NCI-H226 (cell line): ENCODE data around the gene DENND5A.
"Not testable (repeated sequence)": the region's sequence is repeated elsewhere in the genome, so short reads cannot be mapped to it uniquely, and the experiment has no call there.

Experiments
- DNase-seq: peaks from one replicate; pipeline ENCODE4 v3.0.0-alpha.2; 2015

Gene DENND5A

GRCh38 chr11:9172389-9172788 is 92.8 kb downstream of the DENND5A start:
- DNase-seq, result no peak

DNA sequence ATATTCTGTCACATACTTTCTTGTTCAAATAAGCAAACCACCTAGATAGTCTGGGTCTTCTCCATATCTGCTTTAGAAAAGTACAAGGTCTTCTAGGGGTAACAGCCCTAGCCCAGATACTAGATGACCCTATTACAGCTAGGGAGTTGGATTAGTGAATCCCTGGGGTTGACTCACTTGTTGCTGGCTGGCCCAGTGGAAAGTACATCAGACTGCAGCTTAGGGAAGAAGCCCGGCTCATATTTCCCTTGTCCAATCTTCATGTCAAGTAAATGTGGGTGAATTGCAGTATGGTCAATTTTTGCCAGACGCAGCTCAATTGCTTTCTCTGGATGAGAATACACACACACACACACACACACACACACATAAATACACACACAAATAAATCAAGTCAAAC is 94.7 kb downstream of the DENND5A start:
- peak; percentile 56 for DNase-seq

DNA sequence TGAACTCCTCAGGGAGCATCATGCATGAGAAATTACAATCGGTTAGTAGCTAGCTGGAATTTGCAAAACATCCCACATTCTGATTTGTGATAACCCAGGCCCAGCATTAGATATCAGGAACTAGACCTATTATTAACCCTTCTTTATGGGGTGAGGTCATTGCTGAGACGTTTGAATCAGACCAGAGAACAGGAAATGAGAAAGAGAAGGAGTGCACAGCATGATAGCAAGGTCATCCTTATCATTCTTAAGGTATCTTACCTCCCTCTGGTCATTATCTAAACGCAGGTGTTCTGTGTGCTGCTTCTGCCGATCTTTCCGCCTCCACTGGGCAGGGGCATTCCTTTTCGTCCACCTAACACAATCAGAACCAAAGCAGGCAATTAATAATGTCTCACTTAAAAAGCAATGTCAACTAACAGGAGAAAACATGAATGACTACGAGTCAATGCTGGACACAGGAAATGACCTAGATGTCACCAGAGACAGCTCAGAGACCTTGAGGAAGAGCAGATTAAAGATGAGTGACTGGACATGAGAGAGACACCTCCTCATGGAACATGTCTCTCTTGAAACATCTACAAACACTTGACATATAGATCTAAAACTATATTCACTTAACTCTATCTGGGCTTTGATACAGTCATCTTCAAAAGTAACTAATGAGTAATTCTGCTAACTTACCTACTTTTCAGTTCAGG is 95.4 kb downstream of the DENND5A start:
- peak; percentile 88 for DNase-seq

DNA sequence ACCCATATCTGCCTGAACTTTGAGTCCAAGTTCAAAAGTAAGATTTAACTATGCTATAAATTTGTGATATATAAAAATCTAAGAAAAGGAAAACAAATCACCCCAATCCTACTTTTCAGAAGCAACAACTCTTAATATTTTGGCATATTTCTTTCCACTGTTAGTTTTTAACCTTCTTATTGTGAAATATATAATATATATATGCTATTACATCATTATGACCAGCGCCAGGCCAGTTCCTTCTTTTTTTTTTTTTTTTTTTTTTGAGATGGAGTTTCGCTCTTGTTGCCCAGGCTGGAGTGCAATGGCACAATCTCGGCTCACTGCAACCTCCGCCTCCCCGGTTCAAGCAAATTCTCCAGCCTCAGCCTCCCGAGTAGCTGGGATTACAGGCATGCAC is 103.2 kb downstream of the DENND5A start:
- DNase-seq, result not testable (repeated sequence)

DNA sequence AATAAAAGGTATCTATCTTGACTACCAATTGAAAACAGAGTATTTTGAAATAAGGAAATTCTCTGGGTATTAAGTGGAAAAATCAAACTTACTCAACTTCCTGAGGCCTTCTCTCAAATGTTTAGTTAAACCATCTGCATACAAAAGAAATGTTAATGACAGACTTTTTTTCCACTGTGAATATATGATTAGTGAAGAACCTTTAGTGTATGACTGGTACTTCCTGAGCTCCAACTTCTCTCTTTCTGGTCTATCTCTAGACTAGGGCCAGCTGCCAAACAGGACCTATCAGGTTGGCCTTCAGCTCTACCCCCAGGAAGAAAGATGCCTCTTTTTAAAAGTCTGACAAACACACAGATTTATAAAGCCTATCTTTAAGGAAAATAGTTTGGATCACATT is 105.0 kb downstream of the DENND5A start:
- peak; percentile 47 for DNase-seq

DNA sequence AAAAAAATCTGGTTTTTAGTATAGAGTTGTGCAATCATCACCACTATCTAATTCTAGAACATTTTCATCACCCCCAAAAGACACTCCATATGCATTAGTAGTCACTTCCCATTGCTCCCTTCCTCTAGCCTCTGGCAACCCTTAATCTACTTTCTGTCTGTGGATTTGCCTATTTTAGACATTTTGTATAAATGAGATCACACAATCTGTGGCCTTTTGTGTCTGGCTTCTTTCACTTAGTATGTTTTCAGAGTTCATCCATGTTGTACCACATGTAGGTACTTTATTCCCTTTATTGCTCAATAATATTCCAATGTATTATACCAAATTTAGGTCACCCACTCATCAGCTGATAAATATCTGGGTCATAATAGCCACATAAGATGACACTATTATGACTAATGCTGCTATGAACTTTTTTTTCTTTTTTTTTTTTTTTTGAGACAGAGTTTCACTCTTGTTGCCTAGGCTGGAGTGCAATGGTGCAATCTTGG is 106.2 kb downstream of the DENND5A start:
- DNase-seq, result peak; percentile 34

GRCh38 chr11:9155930-9156329 is 109.2 kb downstream of the DENND5A start:
- DNase-seq, result no peak

GRCh38 chr11:9153651-9154050 is 111.5 kb downstream of the DENND5A start:
- DNase-seq, result no peak

DNA sequence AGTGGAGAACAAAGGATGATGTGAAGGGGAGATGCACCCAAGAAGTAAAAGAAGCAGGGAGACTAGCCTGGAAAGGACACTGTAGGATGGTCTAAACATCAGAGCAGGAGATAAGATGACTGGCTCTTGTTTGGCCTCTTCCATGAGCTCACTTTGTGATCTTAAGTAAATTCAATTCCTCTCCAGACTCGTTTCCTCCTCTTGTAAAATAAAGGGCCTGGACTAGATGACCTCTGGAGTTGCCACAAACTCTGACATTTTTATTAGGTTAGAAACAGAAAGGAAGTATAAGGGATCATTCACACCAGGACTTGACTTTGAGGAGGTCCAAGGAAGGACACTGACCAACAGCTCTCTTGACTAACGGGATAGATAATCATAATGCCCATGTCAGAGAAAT is 113.5 kb downstream of the DENND5A start:
- no peak for DNase-seq

GRCh38 chr11:9150926-9151325 is 114.2 kb downstream of the DENND5A start:
- DNase-seq, result peak; percentile 20

DNA sequence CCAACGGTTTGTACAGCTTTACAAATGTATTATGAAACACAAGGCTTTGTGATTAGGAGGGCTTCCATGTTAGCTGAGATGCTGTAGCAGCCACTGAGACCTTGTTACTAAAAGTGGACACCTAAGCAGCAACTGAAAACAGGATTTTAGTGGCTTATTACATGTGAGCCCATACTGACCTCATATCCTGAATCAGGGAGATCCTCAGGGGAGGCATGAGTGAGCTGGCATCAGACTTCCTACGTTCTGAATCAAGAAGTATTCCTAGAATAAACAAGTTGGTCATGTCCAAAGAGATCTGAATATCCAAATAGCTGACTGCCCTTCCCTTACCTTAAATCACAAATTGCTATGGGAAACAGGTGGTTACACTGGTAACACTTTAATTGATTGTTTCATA is 114.6 kb downstream of the DENND5A start:
- peak; percentile 74 for DNase-seq

GRCh38 chr11:9148727-9149126 is 116.4 kb downstream of the DENND5A start:
- no peak for DNase-seq

GRCh38 chr11:9148035-9148434 is 117.1 kb downstream of the DENND5A start:
- DNase-seq, result no peak

- no peak for DNase-seq
These were observed 118.7 kb downstream of the DENND5A start for GRCh38 chr11:9146477-9146876.

DNA sequence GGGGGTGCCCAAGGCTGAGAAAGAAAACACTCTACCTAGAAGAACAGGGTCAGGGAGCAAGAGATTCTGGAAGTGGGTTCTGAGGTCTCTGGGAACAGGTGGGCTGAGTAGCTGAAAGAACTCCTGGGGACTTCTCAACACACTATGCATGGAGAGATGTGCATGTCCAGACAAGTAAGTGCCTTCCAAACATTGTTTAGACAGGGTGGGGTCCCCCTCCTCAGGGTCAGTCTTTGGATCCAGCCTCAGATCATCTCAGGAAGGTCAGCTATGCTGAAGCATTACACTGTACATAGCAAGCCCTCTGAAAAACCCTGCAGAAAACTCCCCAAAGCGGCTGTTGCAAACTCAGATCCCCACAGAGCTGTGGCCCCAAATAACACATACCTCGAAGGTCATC is 119.9 kb downstream of the DENND5A start:
- no peak for DNase-seq

DNA sequence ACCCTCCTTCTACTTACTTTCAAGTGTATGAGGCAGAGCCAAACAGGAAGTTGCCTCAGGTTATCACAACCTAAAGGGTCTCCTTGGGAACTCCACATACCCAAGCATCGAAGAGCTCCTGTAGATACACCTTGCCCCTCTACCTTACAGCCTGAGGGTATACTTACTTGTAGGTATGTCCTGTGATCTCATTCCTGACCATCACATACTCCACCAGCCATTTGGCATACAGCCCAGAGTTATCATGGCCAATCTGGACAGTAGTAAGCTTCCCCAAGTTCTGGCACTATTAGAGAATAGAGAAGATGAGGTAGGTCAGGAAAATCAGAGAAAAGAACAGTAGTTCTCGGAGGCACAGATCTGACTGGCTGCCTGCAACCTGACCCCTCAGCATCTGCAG is 120.3 kb downstream of the DENND5A start:
- DNase-seq, result no peak

GRCh38 chr11:9143721-9144120 is 121.4 kb downstream of the DENND5A start:
- no peak for DNase-seq

DNA sequence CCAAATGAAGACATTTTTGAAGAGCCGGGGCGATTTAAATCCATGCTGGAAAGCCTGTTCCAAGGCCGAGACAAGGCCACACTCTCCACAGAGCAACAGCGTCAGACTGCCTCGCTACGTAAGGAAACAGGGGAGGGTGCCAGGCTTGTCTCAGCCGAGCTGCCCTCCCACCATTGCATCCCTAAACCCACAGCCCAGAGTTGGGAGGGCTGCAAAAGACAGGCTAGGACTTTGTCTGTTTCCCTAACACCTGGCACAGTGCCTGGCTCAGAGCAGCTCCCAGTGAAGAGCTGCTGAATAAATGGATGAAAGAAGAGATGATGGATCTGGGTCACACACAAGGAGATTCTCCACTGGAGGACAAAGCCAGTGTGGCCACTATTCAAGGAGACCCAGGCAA is 122.4 kb downstream of the DENND5A start:
- no peak for DNase-seq

DNA sequence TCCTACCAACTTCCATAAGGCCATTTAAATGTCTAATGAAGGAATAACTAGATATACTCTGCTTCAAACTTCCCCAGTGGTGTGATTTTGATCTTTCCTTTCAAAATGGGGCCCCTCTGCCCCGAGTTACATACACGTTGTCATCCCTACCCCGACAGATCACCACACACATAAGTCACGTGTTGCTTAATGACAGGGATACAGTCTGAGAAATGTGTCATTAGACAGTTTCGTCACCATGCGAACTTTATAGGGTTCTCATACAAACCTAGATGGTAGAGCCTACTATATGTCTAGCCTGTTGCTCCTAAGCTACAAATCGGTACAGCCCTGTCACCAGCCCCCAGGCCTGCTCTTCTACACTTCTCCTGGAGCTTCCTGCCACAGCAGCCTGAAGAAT is 124.0 kb downstream of the DENND5A start:
- DNase-seq, result no peak

DNA sequence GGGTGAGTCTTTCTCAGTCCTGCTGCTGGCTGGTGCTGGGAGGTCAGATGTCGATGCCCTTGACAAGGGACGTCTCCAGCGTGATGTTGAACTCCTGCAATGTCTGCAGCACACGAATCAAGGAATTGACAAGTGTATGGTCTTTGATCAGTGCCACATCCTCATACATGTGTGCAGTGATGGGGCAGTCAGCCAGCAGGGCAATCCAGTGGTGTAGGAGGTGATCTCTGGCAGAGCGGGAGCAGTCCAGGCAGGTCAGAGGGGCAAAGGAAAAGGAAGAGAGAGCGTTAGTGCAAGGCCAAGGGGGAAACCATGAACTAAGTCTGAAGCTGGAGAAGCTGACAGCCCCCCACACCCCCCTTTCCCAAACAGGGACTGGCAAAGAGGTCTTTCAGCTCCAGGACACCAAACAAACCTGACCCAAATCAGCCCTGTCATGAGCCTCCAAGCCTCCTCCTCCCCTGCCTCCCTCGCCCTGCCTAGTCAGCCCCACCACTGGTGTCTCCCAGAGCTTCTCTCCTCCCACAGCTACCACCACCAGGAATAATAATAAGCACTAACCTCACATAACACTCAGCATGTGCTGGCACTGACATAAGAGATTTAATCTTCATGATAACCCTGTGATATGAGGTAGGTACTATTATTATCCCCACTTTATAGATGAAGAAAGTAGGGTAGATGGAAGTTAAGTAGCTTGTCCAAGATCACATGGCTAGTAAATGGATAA is 125.4 kb downstream of the DENND5A start:
- DNase-seq, result peak; percentile 21

DNA sequence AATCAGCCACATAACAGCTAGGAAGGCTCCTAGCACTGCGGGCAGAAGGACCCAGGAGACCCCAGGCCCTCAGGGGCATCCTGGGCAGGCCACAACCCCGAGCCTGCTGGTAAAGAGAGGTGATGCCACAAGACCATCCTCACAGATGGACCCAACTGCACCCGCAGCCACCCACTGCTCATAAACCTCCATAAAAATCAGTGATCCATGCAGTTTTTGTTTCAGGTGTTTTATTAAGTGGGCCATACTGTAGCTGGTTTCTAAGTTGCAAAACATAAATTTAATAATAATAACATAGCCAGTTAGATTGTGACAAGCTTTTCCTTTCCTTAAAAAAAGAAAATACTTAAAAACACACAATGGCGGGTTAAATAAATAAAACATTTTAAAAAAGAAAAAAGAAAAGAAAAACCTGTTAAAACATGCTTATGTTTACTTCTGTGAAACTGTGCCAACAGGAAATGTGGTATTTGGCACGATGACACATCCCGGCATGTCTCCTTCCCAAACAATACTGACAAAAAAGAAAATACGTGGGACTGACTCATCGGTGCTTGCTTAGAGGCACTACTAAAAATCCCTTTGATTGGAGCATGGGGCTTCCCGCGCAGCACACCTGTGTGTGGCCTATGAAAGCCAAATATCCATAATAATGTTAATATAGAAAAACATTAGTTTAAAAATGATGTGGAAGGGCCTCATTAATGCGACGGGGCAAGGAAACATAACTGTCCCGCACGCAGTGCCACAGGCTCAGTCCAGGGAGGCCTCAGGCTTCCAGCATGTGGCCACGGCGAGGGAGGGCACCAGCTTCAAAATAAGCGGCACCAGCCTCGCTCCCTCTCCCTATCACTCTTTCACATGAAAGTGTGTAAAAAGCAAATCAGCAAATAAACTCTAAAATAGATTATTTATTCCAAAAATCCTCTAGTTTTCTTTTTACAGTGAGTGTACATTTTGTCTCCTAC is 126.3 kb downstream of the DENND5A start:
- peak; percentile 78 for DNase-seq

- DNase-seq, result no peak
These were observed 127.1 kb downstream of the DENND5A start for GRCh38 chr11:9138133-9138453.
